Left ventricle myocardium inferior (tissue), 1 donor: ENCODE results near the gene VEZT. TPM values are rescaled to one million over a fixed set of nuclear protein-coding genes. Genes with fewer than 3 reads are reported as not detected.

Experiments used
- DNase-seq: peaks from one replicate; pipeline ENCODE4 v3.0.0-alpha.2; 2020
- H3K27ac ChIP-seq: fragments of 200-600 bp; replicated peaks from 2 replicates; pipeline ENCODE4 v1.8.0; 2021
- H3K27me3 ChIP-seq: fragments of 200-600 bp; 2 replicates; pipeline ENCODE4 v1.8.0; 2021; ENCODE audit warnings: low read depth
- H3K36me3 ChIP-seq: fragments of 200-600 bp; 2 replicates; pipeline ENCODE4 v1.8.0; 2021
- H3K4me1 ChIP-seq: fragments of 200-600 bp; 2 replicates; pipeline ENCODE4 v1.8.0; 2021
- H3K4me3 ChIP-seq: fragments of 200-600 bp; 2 replicates; pipeline ENCODE4 v1.8.0; 2021; ENCODE audit warnings: mild to moderate bottlenecking, moderate library complexity
- H3K9me3 ChIP-seq: fragments of 200-600 bp; replicated peaks from 2 replicates; pipeline ENCODE4 v1.8.0; 2021
- CTCF ChIP-seq: fragments of 200-600 bp; IDR thresholded peaks from 2 replicates; pipeline ENCODE4 v1.8.0; 2021; ENCODE audit warnings: antibody characterized with exemption, mild to moderate bottlenecking, borderline replicate concordance
- intact Hi-C: fragments of 100-400 bp; cut with micrococcal nuclease; formaldehyde crosslinking; loops from one replicate; pipeline ENCODE4 v1.11.0; 2022
- total RNA-seq: library from RNA; stranded (reverse); fragmentation: NEBNext Ultra II Directional; extraction: Animal tissue kit (Norgen Biotek cat#: 25700); gene quantifications from one replicate; pipeline ENCODE4 v1.2.1, GENCODE V29; 2021
- donor health status: DM: no; HTN: yes; CAD: no; lungs with severe emphysema.

Gene VEZT
- total RNA-seq, 1 donor from 2014 or later, result 66.1 TPM

GRCh38 chr12:95178136-95178535, 39.5 kb upstream of the VEZT start:
- Histone ChIP-seq H3K4me1 (peaks cover 19% of the 10 kb centered on the region), H3K36me3 (no peaks in the 10 kb centered on the region), H3K9me3 (no peaks in the 10 kb centered on the region), H3K27ac (no peak overlapping the region), H3K4me3 (no peak overlapping the region), H3K27me3 (no peaks in the 10 kb centered on the region)
- no peak for DNase-seq
- intact Hi-C loops, result no loop called here
- no peak for TF ChIP-seq CTCF

GRCh38 chr12:95179011-95179410, 38.6 kb upstream of the VEZT start:
- Histone ChIP-seq H3K4me3 (no peak overlapping the region), H3K9me3 (no peaks in the 10 kb centered on the region), H3K27ac (no peak overlapping the region), H3K27me3 (no peaks in the 10 kb centered on the region), H3K36me3 (no peaks in the 10 kb centered on the region), H3K4me1 (peaks cover 10% of the 10 kb centered on the region)
- intact Hi-C loops, result no loop called here
- no peak for TF ChIP-seq CTCF
- DNase-seq, result no peak

GRCh38 chr12:95181103-95181502, 36.5 kb upstream of the VEZT start:
- Histone ChIP-seq H3K36me3 (no peaks in the 10 kb centered on the region), H3K27ac (no peak overlapping the region), H3K4me3 (no peak overlapping the region), H3K4me1 (peaks cover 7% of the 10 kb centered on the region), H3K27me3 (no peaks in the 10 kb centered on the region), H3K9me3 (no peaks in the 10 kb centered on the region)
- no peak for TF ChIP-seq CTCF
- intact Hi-C loops, result no loop called here
- no peak for DNase-seq

GRCh38 chr12:95182868-95183415, 34.7 kb upstream of the VEZT start:
- no peak overlapping the region for H3K4me3 ChIP-seq
- peaks cover 11% of the 10 kb centered on the region for H3K4me1 ChIP-seq
- no peak overlapping the region for H3K27ac ChIP-seq
- no peak for TF ChIP-seq CTCF
- no peak for DNase-seq
- H3K36me3 ChIP-seq, result no peaks in the 10 kb centered on the region
- intact Hi-C loops, result no loop called here
- no peaks in the 10 kb centered on the region for H3K27me3 ChIP-seq
- no peaks in the 10 kb centered on the region for H3K9me3 ChIP-seq

GRCh38 chr12:95184121-95184520, 33.5 kb upstream of the VEZT start:
- H3K36me3 ChIP-seq, result no peaks in the 10 kb centered on the region
- H3K27ac ChIP-seq, result no peak overlapping the region
- TF ChIP-seq CTCF, result no peak
- no peak for DNase-seq
- peaks cover 15% of the 10 kb centered on the region for H3K4me1 ChIP-seq
- no peaks in the 10 kb centered on the region for H3K27me3 ChIP-seq
- H3K4me3 ChIP-seq, result no peak overlapping the region
- H3K9me3 ChIP-seq, result no peaks in the 10 kb centered on the region
- intact Hi-C loops, result no loop called here
